Right lobe of liver (tissue), 6 donors: ENCODE results near the gene FRY. TPM values are rescaled to one million over a fixed set of nuclear protein-coding genes. Genes with fewer than 3 reads are reported as not detected.

Experiments
- ATAC-seq, 4 donors: fragments of 200-7000 bp; cut with Tn5 transposase; one replicate each; pipeline ENCODE4 v1.9.1; 2020; ENCODE audit warnings: mild to moderate bottlenecking in 4 of 4, moderate library complexity in 4 of 4
- DNase-seq, 3 donors: peaks; one replicate each; pipeline ENCODE4 v3.0.0-alpha.2; 2020
- H3K27ac ChIP-seq, 3 donors: fragments of 200-600 bp; one replicate each; pipeline ENCODE4 v1.8.0; 2022
- H3K27me3 ChIP-seq, 2 donors: fragments of 200-600 bp; one replicate each; pipeline ENCODE4 v1.8.0; 2022
- H3K36me3 ChIP-seq, 4 donors: fragments of 200-600 bp; sonication (generic) in 1 of 4; one replicate each; pipeline versions ENCODE4 v1.5.1 to v1.8.0; 2017 to 2022; ENCODE audit warnings: control low read depth in 1 of 4
- H3K4me1 ChIP-seq, 4 donors: fragments of 200-600 bp; sonication (generic) in 1 of 4; one replicate each; pipeline versions ENCODE4 v1.5.1 to v1.8.0; 2017 to 2022; ENCODE audit warnings: control low read depth in 1 of 4
- H3K4me3 ChIP-seq, 3 donors: fragments of 200-600 bp; one replicate each; pipeline ENCODE4 v1.8.0; 2022
- H3K9me3 ChIP-seq, 4 donors: fragments of 200-600 bp; sonication (generic) in 1 of 4; one replicate each; pipeline versions ENCODE4 v1.5.1 to v1.8.0; 2017 to 2022; ENCODE audit warnings: control low read depth in 1 of 4
- CTCF ChIP-seq, 4 donors: fragments of 200-600 bp in 3 of 4; fragments of 450-650 bp in 1 of 4; IDR thresholded peaks; one replicate each; pipeline versions ENCODE4 v1.5.1 to v1.8.0; 2016 to 2022; ENCODE audit warnings: antibody characterized with exemption in 4 of 4, mild to moderate bottlenecking in 2 of 4
- POLR2A ChIP-seq: fragments of 450-650 bp; IDR thresholded peaks from one replicate; pipeline ENCODE4 v1.6.1; 2017; ENCODE audit warnings: antibody characterized with exemption, mild to moderate bottlenecking
- WGBS: methylation state at CpG from one replicate; pipeline ENCODE4 v1.1.6; 2018; ENCODE audit warnings: low coverage, low lambda C conversion rate; ENCODE audit not compliant: insufficient coverage; ENCODE audit errors: missing lambda C conversion rate; 5-methylcytosine and 5-hydroxymethylcytosine counted together
- intact Hi-C, 2 donors: fragments of 100-400 bp; cut with DNase I; formaldehyde crosslinking; loops; one replicate each; pipeline versions ENCODE4 v1.11.2 to v1.14.1; 2022
- total RNA-seq, 6 experiments: library from RNA; depleted of rRNA in 2 of 6; stranded (reverse); fragments of >200 nt in 2 of 6; fragmentation: NEBNext Ultra II Directional in 3 of 6; extraction: Animal tissue kit (Norgen Biotek cat#: 25700) in 3 of 6; gene quantifications; one replicate each; pipeline versions ENCODE4 v1.1.0 to v1.2.4, GENCODE V29; 2016 to 2023
- donor health status: DM: no; HTN: yes; CAD: no.
- donor health status: DM: no; HTN: no; CAD: no.
- donor health status: DM: no; HTN: no; CAD: no.
- donor health status: DM: no; HTN: yes; CAD: no.
- donor health status: DM: no; HTN: yes; CAD: no.

FRY gene
- total RNA-seq, 6 experiments from 2014 or later = 16.1 to 106 (median 35.7) TPM

GRCh38 chr13:32117701-32118100, 86.1 kb downstream of the FRY start:
- H3K36me3 ChIP-seq = no peaks in the 10 kb centered on the region
- TF ChIP-seq POLR2A (no peak), CTCF (IDR thresholded peaks at IDR 0.05) (no peak)
- ATAC-seq = no peak
- no peak overlapping the region for H3K4me3 ChIP-seq
- peaks cover 0 to 3% (median 0%) of the 10 kb centered on the region in 4 donors for H3K4me1 ChIP-seq
- H3K27me3 ChIP-seq = no peaks in the 10 kb centered on the region
- H3K9me3 ChIP-seq = no peaks in the 10 kb centered on the region
- DNase-seq = no peak
- 83% methylated on average over 3 of the region's 6 CpGs for WGBS
- intact Hi-C loops = no loop called here
- H3K27ac ChIP-seq = no peak overlapping the region

GRCh38 chr13:32121316-32121715, 89.7 kb downstream of the FRY start:
- no peak for TF ChIP-seq CTCF (IDR thresholded peaks at IDR 0.05)
- no peak for TF ChIP-seq POLR2A
- intact Hi-C loops = no loop called here
- no peak overlapping the region for H3K27ac ChIP-seq

GRCh38 chr13:32124743-32125142, 93.2 kb downstream of the FRY start:
- intact Hi-C loops = no loop called here
- WGBS = 67% methylated on average over 3 of the region's 3 CpGs
- no peak for DNase-seq
- H3K9me3 ChIP-seq = no peaks in the 10 kb centered on the region
- no peaks in the 10 kb centered on the region for H3K36me3 ChIP-seq
- no peaks in the 10 kb centered on the region for H3K4me1 ChIP-seq
- no peak for ATAC-seq
- no peaks in the 10 kb centered on the region for H3K27me3 ChIP-seq
- TF ChIP-seq CTCF (IDR thresholded peaks at IDR 0.05) = no peak
- TF ChIP-seq POLR2A = no peak
- no peak overlapping the region for H3K27ac ChIP-seq
- H3K4me3 ChIP-seq = no peak overlapping the region

More at GRCh38 chr13:32121316-32121715, 89.7 kb downstream of the FRY start:
- WGBS = 88% methylated on average over 3 of the region's 3 CpGs
- H3K4me1 ChIP-seq = no peaks in the 10 kb centered on the region
- no peaks in the 10 kb centered on the region for H3K27me3 ChIP-seq
- no peak for ATAC-seq
- no peak overlapping the region for H3K4me3 ChIP-seq
- H3K36me3 ChIP-seq = no peaks in the 10 kb centered on the region
- DNase-seq = no peak
- H3K9me3 ChIP-seq = no peaks in the 10 kb centered on the region

GRCh38 chr13:32125221-32125689, 93.7 kb downstream of the FRY start:
- no peaks in the 10 kb centered on the region for H3K27me3 ChIP-seq
- no peaks in the 10 kb centered on the region for H3K36me3 ChIP-seq
- TF ChIP-seq POLR2A (no peak), CTCF (IDR thresholded peaks at IDR 0.05) (no peak)
- intact Hi-C loops = no loop called here
- no peaks in the 10 kb centered on the region for H3K9me3 ChIP-seq
- H3K4me1 ChIP-seq = no peaks in the 10 kb centered on the region
- H3K4me3 ChIP-seq = no peak overlapping the region
- DNase-seq (no peak), ATAC-seq (peak in 1 of 4 donors; percentile 30)
- no peak overlapping the region for H3K27ac ChIP-seq
- WGBS = 58% methylated on average over 4 of the region's 4 CpGs

GRCh38 chr13:32125751-32126150, 94.2 kb downstream of the FRY start:
- Histone ChIP-seq H3K4me3 (no peak overlapping the region), H3K9me3 (no peaks in the 10 kb centered on the region), H3K36me3 (no peaks in the 10 kb centered on the region), H3K27me3 (no peaks in the 10 kb centered on the region), H3K27ac (no peak overlapping the region), H3K4me1 (no peaks in the 10 kb centered on the region)
- WGBS = 58% methylated on average over 4 of the region's 4 CpGs
- ATAC-seq = no peak
- no peak for DNase-seq
- intact Hi-C loops = no loop called here
- TF ChIP-seq CTCF (IDR thresholded peaks at IDR 0.05) (no peak), POLR2A (no peak)
